IMR-90 (cell line): ENCODE measurements around the gene SLC35B3. TPM values are rescaled to one million over a fixed set of nuclear protein-coding genes. Genes with fewer than 3 reads are reported as not detected.
A peak's percentile ranks its signal among the peaks of the same experiment; 100 is the strongest.

Experiments used
- ATAC-seq: fragments of 200-7000 bp; cut with Tn5 transposase; 2 replicates; pipeline ENCODE4 v1.9.1; 2020; ENCODE audit warnings: low read depth, mild to moderate bottlenecking, moderate library complexity
- BruUV-seq: library from RNA; stranded (reverse); fragments of 400-500 nt; replicated peaks from 2 replicates; lab custom pipeline; 2021; lab: Mats Ljungman, UMichigan
- CTCF ChIA-PET: fragments of 300-600 bp; formaldehyde crosslinking; extraction: SDS; loops from one replicate; lab custom pipeline; 2021; ENCODE audit warnings: antibody characterized with exemption; lab: Yijun Ruan, JAX
- POLR2A ChIA-PET: fragments of 300-600 bp; sonication (Branson Sonifier 250); formaldehyde crosslinking; loops from one replicate; lab custom pipeline; 2022; ENCODE audit warnings: antibody characterized with exemption; ENCODE audit not compliant: unreplicated experiment; lab: Charles Lee
- DNase-seq: peaks from one replicate; pipeline ENCODE4 v3.0.0; 2013
- H2AFZ ChIP-seq: replicated peaks from 2 replicates; pipeline ENCODE3; 2013; ENCODE audit warnings: low read length, mild to moderate bottlenecking; ENCODE audit not compliant: poor library complexity
- H2AK5ac ChIP-seq: 2 replicates; pipeline ENCODE4 v1.6.1; 2013; ENCODE audit warnings: low read depth, low read length, inconsistent platforms
- H2AK9ac ChIP-seq: replicated peaks from 2 replicates; pipeline ENCODE3; 2013; ENCODE audit warnings: mild to moderate bottlenecking, low read depth, low read length, moderate library complexity; ENCODE audit not compliant: poor library complexity
- H2BK120ac ChIP-seq: 2 replicates; pipeline ENCODE4 v1.6.1; 2013; ENCODE audit warnings: low read depth, low read length, inconsistent platforms
- H2BK15ac ChIP-seq: 3 replicates; pipeline ENCODE4 v1.6.1; 2013; ENCODE audit warnings: low read depth, low read length, inconsistent platforms
- H2BK20ac ChIP-seq: 2 replicates; pipeline ENCODE4 v1.6.1; 2013; ENCODE audit warnings: low read depth, mild to moderate bottlenecking, inconsistent platforms, low read length, moderate library complexity
- H2BK5ac ChIP-seq: 2 replicates; pipeline ENCODE4 v1.6.1; 2013; ENCODE audit warnings: mild to moderate bottlenecking, low read depth, low read length, inconsistent platforms; ENCODE audit not compliant: poor library complexity, severe bottlenecking
- H3K14ac ChIP-seq: replicated peaks from 2 replicates; pipeline ENCODE4 v1.6.1; 2013; ENCODE audit warnings: low read depth, low read length, inconsistent platforms
- H3K18ac ChIP-seq: 2 replicates; pipeline ENCODE4 v1.6.1; 2013; ENCODE audit warnings: low read depth, low read length, control low read depth
- H3K23ac ChIP-seq: 2 replicates; pipeline ENCODE4 v1.6.1; 2013; ENCODE audit warnings: low read depth, low read length, inconsistent platforms
- H3K27ac ChIP-seq: 2 replicates; pipeline ENCODE4 v1.5.1; 2013; ENCODE audit warnings: mild to moderate bottlenecking, control low read depth, low read length; ENCODE audit not compliant: insufficient read depth
- H3K27me3 ChIP-seq: 2 replicates; pipeline ENCODE4 v1.6.1; 2013; ENCODE audit warnings: low read length; ENCODE audit not compliant: control insufficient read depth, insufficient read depth
- H3K36me3 ChIP-seq: 2 replicates; pipeline ENCODE4 v1.6.1; 2013; ENCODE audit warnings: low read length, mixed read lengths; ENCODE audit not compliant: control insufficient read depth, insufficient read depth
- H3K4ac ChIP-seq: 2 replicates; pipeline ENCODE4 v1.6.1; 2013; ENCODE audit warnings: low read depth, low read length, inconsistent platforms
- H3K4me1 ChIP-seq: 2 replicates; pipeline ENCODE4 v1.6.1; 2013; ENCODE audit warnings: low read length, mixed read lengths; ENCODE audit not compliant: control insufficient read depth, insufficient read depth
- H3K4me2 ChIP-seq: 2 replicates; pipeline ENCODE4 v1.6.1; 2013; ENCODE audit warnings: low read depth, mild to moderate bottlenecking, control low read depth, low read length, moderate library complexity
- H3K4me3 ChIP-seq: 2 replicates; pipeline ENCODE4 v1.5.1; 2013; ENCODE audit warnings: low read depth, mild to moderate bottlenecking, control low read depth, low read length, moderate library complexity; ENCODE audit not compliant: insufficient read depth
- H3K56ac ChIP-seq: 2 replicates; pipeline ENCODE4 v1.6.1; 2013; ENCODE audit warnings: low read length, inconsistent platforms; ENCODE audit not compliant: insufficient read depth; ENCODE audit errors: extremely low read depth
- H3K79me1 ChIP-seq, 2 experiments: 2 replicates each; pipeline ENCODE4 v1.6.1; 2013; ENCODE audit warnings: low read length in 2 of 2, inconsistent platforms in 1 of 2, low read depth in 1 of 2
- H3K9ac ChIP-seq: 2 replicates; pipeline ENCODE4 v1.6.1; 2013; ENCODE audit warnings: low read depth, low read length, control low read depth
- H3K9me1 ChIP-seq: 2 replicates; pipeline ENCODE4 v1.6.1; 2013; ENCODE audit warnings: low read length, inconsistent platforms; ENCODE audit not compliant: insufficient read depth
- H3K9me3 ChIP-seq: 2 replicates; pipeline ENCODE4 v1.6.1; 2013; ENCODE audit warnings: low read length; ENCODE audit not compliant: control insufficient read depth, insufficient read depth
- H4K20me1 ChIP-seq: 2 replicates; pipeline ENCODE4 v1.6.1; 2013; ENCODE audit warnings: low read length, inconsistent platforms; ENCODE audit not compliant: insufficient read depth
- H4K5ac ChIP-seq: 2 replicates; pipeline ENCODE4 v1.6.1; 2013; ENCODE audit warnings: mild to moderate bottlenecking, low read depth, low read length, control low read depth
- H4K8ac ChIP-seq, 2 experiments: 2 replicates each; pipeline ENCODE4 v1.6.1; 2013; ENCODE audit warnings: low read depth in 2 of 2, low read length in 2 of 2, control low read depth in 1 of 2, inconsistent platforms in 1 of 2
- H4K91ac ChIP-seq: 2 replicates; pipeline ENCODE4 v1.6.1; 2013; ENCODE audit warnings: low read depth, low read length, inconsistent platforms; ENCODE audit not compliant: insufficient read depth
- BHLHE40 ChIP-seq: fragments of 150-350 bp; IDR thresholded peaks from 2 replicates; pipeline ENCODE4 v1.6.1; 2016; ENCODE audit warnings: mild to moderate bottlenecking, low read depth, low read length
- CEBPB ChIP-seq: IDR thresholded peaks from 2 replicates; pipeline ENCODE4 v1.6.1; 2012; ENCODE audit warnings: low read depth, low read length, improper control_type of control experiment
- CHD1 ChIP-seq: IDR thresholded peaks from 2 replicates; pipeline ENCODE4 v1.6.1; 2012; ENCODE audit warnings: low read depth, low read length, improper control_type of control experiment
- CTCF ChIP-seq: conservative IDR thresholded peaks from 2 replicates; pipeline ENCODE4 v1.5.1; 2012; ENCODE audit warnings: mild to moderate bottlenecking, low read depth, low read length, improper control_type of control experiment
- ELK1 ChIP-seq: fragments of 150-350 bp; IDR thresholded peaks from 2 replicates; pipeline ENCODE4 v1.6.1; 2016; ENCODE audit warnings: low read depth, mild to moderate bottlenecking, low read length, moderate library complexity, borderline replicate concordance
- FOS ChIP-seq: fragments of 150-350 bp; IDR thresholded peaks from 2 replicates; pipeline ENCODE4 v1.6.1; 2016; ENCODE audit warnings: low read depth, low read length
- MAFK ChIP-seq: IDR thresholded peaks from 2 replicates; pipeline ENCODE4 v1.6.1; 2012; ENCODE audit warnings: low read depth, low read length, improper control_type of control experiment
- MAZ ChIP-seq: IDR thresholded peaks from 2 replicates; pipeline ENCODE4 v1.6.1; 2012; ENCODE audit warnings: low read depth, mild to moderate bottlenecking, low read length, improper control_type of control experiment, moderate library complexity, borderline replicate concordance
- MXI1 ChIP-seq: IDR thresholded peaks from 2 replicates; pipeline ENCODE4 v1.6.1; 2012; ENCODE audit warnings: low read depth, mild to moderate bottlenecking, low read length, moderate library complexity, borderline replicate concordance
- NFE2L2 ChIP-seq: fragments of 150-350 bp; IDR thresholded peaks from 2 replicates; pipeline ENCODE4 v1.6.1; 2016; ENCODE audit warnings: low read depth, mild to moderate bottlenecking, low read length
- POLR2A ChIP-seq: IDR thresholded peaks from 2 replicates; pipeline ENCODE4 v1.6.1; 2012; ENCODE audit warnings: mild to moderate bottlenecking, low read depth, low read length
- RAD21 ChIP-seq: IDR thresholded peaks from 2 replicates; pipeline ENCODE4 v1.6.1; 2012; ENCODE audit warnings: low read length, improper control_type of control experiment
- RCOR1 ChIP-seq: IDR thresholded peaks from 2 replicates; pipeline ENCODE4 v1.6.1; 2012; ENCODE audit warnings: mild to moderate bottlenecking, low read length, improper control_type of control experiment; ENCODE audit not compliant: insufficient replicate concordance
- RFX5 ChIP-seq: IDR thresholded peaks from 2 replicates; pipeline ENCODE4 v1.8.0; 2012; ENCODE audit warnings: low read depth, mild to moderate bottlenecking, low read length, moderate library complexity
- SMC3 ChIP-seq: fragments of 150-350 bp; IDR thresholded peaks from 2 replicates; pipeline ENCODE4 v1.6.1; 2016; ENCODE audit warnings: low read depth, mild to moderate bottlenecking, antibody characterized with exemption, low read length, moderate library complexity
- USF2 ChIP-seq: fragments of 150-350 bp; IDR thresholded peaks from 2 replicates; pipeline ENCODE4 v1.6.1; 2017; ENCODE audit warnings: mild to moderate bottlenecking, antibody characterized with exemption, low read length, low read depth
- WGBS, 2 experiments: methylation state at CpG; one replicate each; pipeline versions ENCODE4 v1.1.5 to v1.1.7; 2013; ENCODE audit warnings: missing lambda C conversion rate in 2 of 2; ENCODE audit not compliant: insufficient read length in 1 of 2; ENCODE audit errors: extremely low coverage in 2 of 2; 5-methylcytosine and 5-hydroxymethylcytosine counted together
- dilution Hi-C: fragments of 300-500 bp; cut with HindIII; formaldehyde crosslinking; loops from one replicate; pipeline ENCODE4 v1.14.3; 2018; ENCODE audit warnings: low sequenced_read_pairs; ENCODE audit not compliant: unreplicated experiment
- in situ Hi-C: fragments of 300-500 bp; cut with MboI; formaldehyde crosslinking; loops from 3 replicates; pipeline ENCODE4 v1.14.3; 2019; ENCODE audit warnings: low sequenced_read_pairs, inconsistent platforms, mixed read lengths
- intact Hi-C: fragments of 100-400 bp; cut with micrococcal nuclease; formaldehyde crosslinking; loops from 2 replicates; pipeline ENCODE4 v1.10.0; 2022
- polyA plus RNA-seq, 3 experiments: library from polyadenylated mRNA; depleted of rRNA; stranded (reverse); fragments of >200 nt; gene quantifications; 2 replicates each; pipeline ENCODE4 v1.2.3, GENCODE V29; 2012; ENCODE audit warnings: low replicate concordance in 1 of 3
- total RNA-seq: library from RNA; depleted of rRNA; stranded (reverse); fragments of >200 nt; gene quantifications from 2 replicates; pipeline ENCODE4 v1.2.3, GENCODE V29; 2012

Gene SLC35B3
- total and polyA plus RNA-seq, 2 of the 4 experiments (the other 2 are of a cell fraction) = 19.0 to 21.1 TPM

GRCh38 chr6:8415280-8415679 lies 20.1 kb downstream of the SLC35B3 start:
- no peak overlapping the region for H3K23ac ChIP-seq
- ATAC-seq (peak; percentile 27; the same call in 1 of the 2 replicates), DNase-seq (peak; percentile 8)
- no peak overlapping the region for H3K18ac ChIP-seq
- no peak overlapping the region for H2BK15ac ChIP-seq
- no peak overlapping the region for H2AK9ac ChIP-seq
- H3K79me1 ChIP-seq = no peaks in the 10 kb centered on the region
- dilution Hi-C loops (no loop called here), intact Hi-C loops (loop anchor here (5.0 kb wide), 1 partner anchor 283 kb away; no protein-coding TSS in a partner anchor), in situ Hi-C loops (no loop called here)
- ChIA-PET POLR2A (no interaction called here), CTCF (no interaction called here)
- H3K9ac ChIP-seq = no peak overlapping the region
- no TSS peak for BruUV-seq
- TF ChIP-seq ELK1 (no peak), RFX5 (no peak), USF2 (no peak), MAFK (no peak), FOS (no peak), CEBPB (no peak), CHD1 (no peak), MAZ (no peak), BHLHE40 (no peak), POLR2A (no peak), MXI1 (no peak), NFE2L2 (no peak), CTCF (no peak), SMC3 (no peak), RCOR1 (no peak), RAD21 (no peak)
- H2AFZ ChIP-seq = no peak overlapping the region
- no peak overlapping the region for H3K4me3 ChIP-seq
- no peak overlapping the region for H3K14ac ChIP-seq
- no peaks in the 10 kb centered on the region; the same call in 1 of the 2 replicates for H3K9me1 ChIP-seq
- no peak overlapping the region for H4K91ac ChIP-seq
- no peaks in the 10 kb centered on the region for H3K9me3 ChIP-seq
- H4K8ac ChIP-seq = no peak overlapping the region
- H3K4ac ChIP-seq = no peak overlapping the region
- 90% methylated on average over 2 of the region's 3 CpGs; no CpG with 5 or more reads in 1 of the 2 experiments for WGBS, 2 experiments
- H3K27me3 ChIP-seq = no peaks in the 10 kb centered on the region
- no peak overlapping the region for H4K5ac ChIP-seq
- no peaks in the 10 kb centered on the region; the same call in 1 of the 2 replicates for H4K20me1 ChIP-seq
- H3K56ac ChIP-seq = no peak overlapping the region
- no peak overlapping the region for H2BK5ac ChIP-seq
- H2BK20ac ChIP-seq = no peak overlapping the region
- H3K4me2 ChIP-seq = no peak overlapping the region
- H3K36me3 ChIP-seq = peaks cover 27% of the 10 kb centered on the region
- H3K4me1 ChIP-seq = no peaks in the 10 kb centered on the region
- no peak overlapping the region for H3K27ac ChIP-seq
- no peak overlapping the region for H2AK5ac ChIP-seq
- H2BK120ac ChIP-seq = no peak overlapping the region
